ENCODE results near the gene TMEM125. TPM values are rescaled to one million over a fixed set of nuclear protein-coding genes. Genes with fewer than 3 reads are reported as not detected.

The TMEM125 gene
- total RNA-seq, 1 experiment from 2014 or later, result not detected

DNA sequence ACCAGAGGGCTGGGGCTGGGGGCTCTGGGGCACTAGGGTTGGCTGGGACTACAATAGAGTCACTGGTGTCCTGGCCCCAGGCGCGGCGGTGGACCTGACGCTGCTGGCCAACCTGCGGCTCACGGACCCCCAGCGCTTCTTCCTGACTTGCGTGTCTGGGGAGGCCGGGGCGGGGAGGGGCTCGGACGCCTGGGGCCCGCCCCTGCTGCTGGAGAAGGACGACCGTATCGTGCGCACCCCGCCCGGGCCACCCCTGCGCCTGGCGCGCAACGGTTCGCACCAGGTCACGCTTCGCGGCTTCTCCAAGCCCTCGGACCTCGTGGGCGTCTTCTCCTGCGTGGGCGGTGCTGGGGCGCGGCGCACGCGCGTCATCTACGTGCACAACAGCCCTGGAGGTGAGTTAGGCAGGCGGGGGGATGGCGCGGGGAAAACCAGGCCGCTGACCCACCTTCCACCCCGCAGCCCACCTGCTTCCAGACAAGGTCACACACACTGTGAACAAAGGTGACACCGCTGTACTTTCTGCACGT lies 35.1 kb downstream of the TMEM125 start:
- H3K4me1 ChIP-seq (ENCODE audit: control insufficient read depth, insufficient read depth, low read length), result no peaks in the 10 kb centered on the region
- BruUV-seq (replicated peaks), result no TSS peak

DNA sequence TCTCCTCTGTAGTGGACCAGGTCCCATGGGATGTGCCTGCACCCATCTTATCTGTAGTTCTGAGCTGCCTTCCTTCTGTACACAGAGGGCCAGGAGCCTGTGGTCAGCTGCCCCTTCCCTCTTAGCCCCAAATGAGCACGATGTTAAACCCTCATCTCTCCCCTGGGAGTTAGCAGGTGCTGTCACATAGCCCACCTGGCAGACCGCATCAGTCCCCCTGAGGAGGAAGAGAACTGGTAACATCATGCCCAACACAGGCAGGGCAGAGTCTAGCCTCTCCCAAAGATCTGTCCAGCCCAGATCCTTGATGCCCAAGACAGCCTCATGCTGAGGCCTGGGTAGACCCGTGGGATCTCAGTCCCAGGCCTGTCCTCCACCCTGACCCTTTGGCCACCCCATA lies 35.7 kb downstream of the TMEM125 start:
- H3K27me3 ChIP-seq (ENCODE audit: control insufficient read depth, insufficient read depth, low read length), result no peaks in the 10 kb centered on the region
- H3K27ac ChIP-seq (ENCODE audit: low read length), result no peak overlapping the region
- no peak overlapping the region for H3K4me3 ChIP-seq (ENCODE audit: low read depth in 2 of 2, low read length in 2 of 2)
- no peak for DNase-seq (ENCODE audit: low read depth, low spot score)
- H3K4me1 ChIP-seq (ENCODE audit: control insufficient read depth, insufficient read depth, low read length), result no peaks in the 10 kb centered on the region
- BruUV-seq (replicated peaks), result no TSS peak
- no peaks in the 10 kb centered on the region for H3K36me3 ChIP-seq (ENCODE audit: control insufficient read depth, insufficient read depth, low read length)
- intact Hi-C loops (cut with micrococcal nuclease; ENCODE audit: unreplicated experiment) (no loop called here), in situ Hi-C loops (cut with HindIII; ENCODE audit: low pct_unique_long_range_greater_than_20kb, low sequenced_read_pairs) (no loop called here)
- ChIA-PET POLR2A (no interaction called here), CTCF (no interaction called here)
- TF ChIP-seq POLR2AphosphoS5 (IDR thresholded peaks at IDR 0.05; ENCODE audit: low read depth, low read length), result no peak
- TF ChIP-seq TCF7L2 (IDR thresholded peaks at IDR 0.05; ENCODE audit: low read depth, low read length), result no peak
- no peak for TF ChIP-seq SIN3A (IDR thresholded peaks at IDR 0.05; ENCODE audit: borderline replicate concordance, insufficient read depth, low read depth, low read length)
- TF ChIP-seq, protein P1, sequence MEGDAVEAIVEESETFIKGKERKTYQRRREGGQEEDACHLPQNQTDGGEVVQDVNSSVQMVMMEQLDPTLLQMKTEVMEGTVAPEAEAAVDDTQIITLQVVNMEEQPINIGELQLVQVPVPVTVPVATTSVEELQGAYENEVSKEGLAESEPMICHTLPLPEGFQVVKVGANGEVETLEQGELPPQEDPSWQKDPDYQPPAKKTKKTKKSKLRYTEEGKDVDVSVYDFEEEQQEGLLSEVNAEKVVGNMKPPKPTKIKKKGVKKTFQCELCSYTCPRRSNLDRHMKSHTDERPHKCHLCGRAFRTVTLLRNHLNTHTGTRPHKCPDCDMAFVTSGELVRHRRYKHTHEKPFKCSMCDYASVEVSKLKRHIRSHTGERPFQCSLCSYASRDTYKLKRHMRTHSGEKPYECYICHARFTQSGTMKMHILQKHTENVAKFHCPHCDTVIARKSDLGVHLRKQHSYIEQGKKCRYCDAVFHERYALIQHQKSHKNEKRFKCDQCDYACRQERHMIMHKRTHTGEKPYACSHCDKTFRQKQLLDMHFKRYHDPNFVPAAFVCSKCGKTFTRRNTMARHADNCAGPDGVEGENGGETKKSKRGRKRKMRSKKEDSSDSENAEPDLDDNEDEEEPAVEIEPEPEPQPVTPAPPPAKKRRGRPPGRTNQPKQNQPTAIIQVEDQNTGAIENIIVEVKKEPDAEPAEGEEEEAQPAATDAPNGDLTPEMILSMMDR (IDR thresholded peaks at IDR 0.05), result no peak
- TF ChIP-seq, protein P2, sequence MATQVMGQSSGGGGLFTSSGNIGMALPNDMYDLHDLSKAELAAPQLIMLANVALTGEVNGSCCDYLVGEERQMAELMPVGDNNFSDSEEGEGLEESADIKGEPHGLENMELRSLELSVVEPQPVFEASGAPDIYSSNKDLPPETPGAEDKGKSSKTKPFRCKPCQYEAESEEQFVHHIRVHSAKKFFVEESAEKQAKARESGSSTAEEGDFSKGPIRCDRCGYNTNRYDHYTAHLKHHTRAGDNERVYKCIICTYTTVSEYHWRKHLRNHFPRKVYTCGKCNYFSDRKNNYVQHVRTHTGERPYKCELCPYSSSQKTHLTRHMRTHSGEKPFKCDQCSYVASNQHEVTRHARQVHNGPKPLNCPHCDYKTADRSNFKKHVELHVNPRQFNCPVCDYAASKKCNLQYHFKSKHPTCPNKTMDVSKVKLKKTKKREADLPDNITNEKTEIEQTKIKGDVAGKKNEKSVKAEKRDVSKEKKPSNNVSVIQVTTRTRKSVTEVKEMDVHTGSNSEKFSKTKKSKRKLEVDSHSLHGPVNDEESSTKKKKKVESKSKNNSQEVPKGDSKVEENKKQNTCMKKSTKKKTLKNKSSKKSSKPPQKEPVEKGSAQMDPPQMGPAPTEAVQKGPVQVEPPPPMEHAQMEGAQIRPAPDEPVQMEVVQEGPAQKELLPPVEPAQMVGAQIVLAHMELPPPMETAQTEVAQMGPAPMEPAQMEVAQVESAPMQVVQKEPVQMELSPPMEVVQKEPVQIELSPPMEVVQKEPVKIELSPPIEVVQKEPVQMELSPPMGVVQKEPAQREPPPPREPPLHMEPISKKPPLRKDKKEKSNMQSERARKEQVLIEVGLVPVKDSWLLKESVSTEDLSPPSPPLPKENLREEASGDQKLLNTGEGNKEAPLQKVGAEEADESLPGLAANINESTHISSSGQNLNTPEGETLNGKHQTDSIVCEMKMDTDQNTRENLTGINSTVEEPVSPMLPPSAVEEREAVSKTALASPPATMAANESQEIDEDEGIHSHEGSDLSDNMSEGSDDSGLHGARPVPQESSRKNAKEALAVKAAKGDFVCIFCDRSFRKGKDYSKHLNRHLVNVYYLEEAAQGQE (IDR thresholded peaks at IDR 0.05; ENCODE audit: insufficient read depth in 1 of 2, low read depth in 2 of 2, low read length in 1 of 2), result no peak
- no peak for ATAC-seq
- no peaks in the 10 kb centered on the region for H3K9me3 ChIP-seq (ENCODE audit: control insufficient read depth, insufficient read depth, low read depth, low read length)

More for the DNA sequence above, 35.1 kb downstream of the TMEM125 start:
- Histone ChIP-seq H3K4me3 (ENCODE audit: low read depth in 2 of 2, low read length in 2 of 2) (no peak overlapping the region), H3K36me3 (ENCODE audit: control insufficient read depth, insufficient read depth, low read length) (no peaks in the 10 kb centered on the region), H3K27me3 (ENCODE audit: control insufficient read depth, insufficient read depth, low read length) (no peaks in the 10 kb centered on the region), H3K27ac (ENCODE audit: low read length) (no peak overlapping the region), H3K9me3 (ENCODE audit: control insufficient read depth, insufficient read depth, low read depth, low read length) (no peaks in the 10 kb centered on the region)
- in situ Hi-C loops (cut with HindIII; ENCODE audit: low pct_unique_long_range_greater_than_20kb, low sequenced_read_pairs) (no loop called here), intact Hi-C loops (cut with micrococcal nuclease; ENCODE audit: unreplicated experiment) (no loop called here)
- no peak for TF ChIP-seq TCF7L2 (IDR thresholded peaks at IDR 0.05; ENCODE audit: low read depth, low read length)
- TF ChIP-seq, protein P1 (IDR thresholded peaks at IDR 0.05), result no peak
- TF ChIP-seq POLR2AphosphoS5 (IDR thresholded peaks at IDR 0.05; ENCODE audit: low read depth, low read length), result no peak
- TF ChIP-seq SIN3A (IDR thresholded peaks at IDR 0.05; ENCODE audit: borderline replicate concordance, insufficient read depth, low read depth, low read length), result no peak
- TF ChIP-seq, protein P2 (IDR thresholded peaks at IDR 0.05; ENCODE audit: insufficient read depth in 1 of 2, low read depth in 2 of 2, low read length in 1 of 2), result no peak
- CTCF ChIA-PET, result no interaction called here
- POLR2A ChIA-PET, result no interaction called here
- no peak for DNase-seq (ENCODE audit: low read depth, low spot score)
- no peak for ATAC-seq
